Measurements from ENCODE around the gene ST8SIA2. TPM values are rescaled to one million over a fixed set of nuclear protein-coding genes. Genes with fewer than 3 reads are reported as not detected.

The ST8SIA2 gene
- total RNA-seq, 1 donor from 2014 or later: 13.6 TPM

DNA sequence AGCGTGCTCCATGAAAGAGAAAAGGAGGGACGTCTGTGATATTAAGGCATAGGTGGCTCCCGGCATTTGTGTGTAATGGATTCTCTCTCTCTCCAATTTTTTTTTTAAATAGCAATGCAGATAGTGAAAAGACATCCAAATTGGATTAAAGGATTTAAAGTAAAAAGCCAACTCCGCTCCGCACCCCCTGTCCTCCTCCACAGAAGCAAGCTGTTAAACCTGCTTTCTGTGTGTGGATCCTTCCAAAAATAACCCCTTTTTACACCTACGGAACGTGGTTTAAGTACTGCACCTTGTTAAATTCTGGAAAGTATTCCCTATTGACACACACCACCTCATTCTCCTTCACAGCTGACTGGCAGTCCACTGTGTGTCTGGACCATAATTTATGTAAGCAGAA is 61.6 kb downstream of the ST8SIA2 start:
- no peaks in the 10 kb centered on the region for H3K9me3 ChIP-seq (ENCODE audit: low read depth)
- peaks cover 6% of the 10 kb centered on the region for H4K20me1 ChIP-seq (ENCODE audit: low read depth)
- H3K36me3 Mint-ChIP-seq: peaks cover 56% of the 10 kb centered on the region
- no peaks in the 10 kb centered on the region for H3K36me3 ChIP-seq
- TF ChIP-seq EZH2phosphoT487 (IDR thresholded peaks at IDR 0.05) (no peak), EZH2 (IDR thresholded peaks at IDR 0.05) (no peak)
- TF ChIP-seq, protein P1, sequence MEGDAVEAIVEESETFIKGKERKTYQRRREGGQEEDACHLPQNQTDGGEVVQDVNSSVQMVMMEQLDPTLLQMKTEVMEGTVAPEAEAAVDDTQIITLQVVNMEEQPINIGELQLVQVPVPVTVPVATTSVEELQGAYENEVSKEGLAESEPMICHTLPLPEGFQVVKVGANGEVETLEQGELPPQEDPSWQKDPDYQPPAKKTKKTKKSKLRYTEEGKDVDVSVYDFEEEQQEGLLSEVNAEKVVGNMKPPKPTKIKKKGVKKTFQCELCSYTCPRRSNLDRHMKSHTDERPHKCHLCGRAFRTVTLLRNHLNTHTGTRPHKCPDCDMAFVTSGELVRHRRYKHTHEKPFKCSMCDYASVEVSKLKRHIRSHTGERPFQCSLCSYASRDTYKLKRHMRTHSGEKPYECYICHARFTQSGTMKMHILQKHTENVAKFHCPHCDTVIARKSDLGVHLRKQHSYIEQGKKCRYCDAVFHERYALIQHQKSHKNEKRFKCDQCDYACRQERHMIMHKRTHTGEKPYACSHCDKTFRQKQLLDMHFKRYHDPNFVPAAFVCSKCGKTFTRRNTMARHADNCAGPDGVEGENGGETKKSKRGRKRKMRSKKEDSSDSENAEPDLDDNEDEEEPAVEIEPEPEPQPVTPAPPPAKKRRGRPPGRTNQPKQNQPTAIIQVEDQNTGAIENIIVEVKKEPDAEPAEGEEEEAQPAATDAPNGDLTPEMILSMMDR (IDR thresholded peaks at IDR 0.05): no peak
- no peaks in the 10 kb centered on the region for H3F3A ChIP-seq (ENCODE audit: low read depth)
- no peak overlapping the region for H3K9ac ChIP-seq
- no peak overlapping the region for H3K27ac ChIP-seq
- no peaks in the 10 kb centered on the region for H3K9me3 Mint-ChIP-seq
- H3K27me3 Mint-ChIP-seq (ENCODE audit: insufficient read depth, low read depth): peaks cover 6% of the 10 kb centered on the region
- peaks cover 22% of the 10 kb centered on the region for H3K4me1 ChIP-seq
- no peak overlapping the region for H2AFZ ChIP-seq (replicated peaks)
- no peaks in the 10 kb centered on the region for H3K27me3 ChIP-seq
- peaks cover 7% of the 10 kb centered on the region for H3K4me1 Mint-ChIP-seq
- peak; percentile 21 for DNase-seq (ENCODE audit: low spot score)
- no peak overlapping the region for H3K4me3 Mint-ChIP-seq
- no peaks in the 10 kb centered on the region for H3K79me2 ChIP-seq (ENCODE audit: low read depth)
- no peak overlapping the region for H3K27ac Mint-ChIP-seq
- no peak overlapping the region for H3K4me3 ChIP-seq
- peak overlapping the region; percentile 3 for H3K4me2 ChIP-seq

GRCh38 chr15:92457471-92458041 is 63.9 kb downstream of the ST8SIA2 start:
- Histone ChIP-seq H4K20me1 (ENCODE audit: low read depth) (peaks cover 6% of the 10 kb centered on the region), H3K4me1 (peaks cover 22% of the 10 kb centered on the region), H3K27me3 (no peaks in the 10 kb centered on the region), H3K36me3 (no peaks in the 10 kb centered on the region), H3F3A (ENCODE audit: low read depth) (no peaks in the 10 kb centered on the region), H3K79me2 (ENCODE audit: low read depth) (no peaks in the 10 kb centered on the region), H3K9me3 (ENCODE audit: low read depth) (no peaks in the 10 kb centered on the region), H3K9ac (no peak overlapping the region), H3K4me2 (no peak overlapping the region), H3K27ac (no peak overlapping the region), H3K4me3 (no peak overlapping the region), H2AFZ (replicated peaks) (no peak overlapping the region)
- no peak for DNase-seq (ENCODE audit: low spot score)
- peaks cover 7% of the 10 kb centered on the region for H3K4me1 Mint-ChIP-seq
- H3K27me3 Mint-ChIP-seq (ENCODE audit: insufficient read depth, low read depth): peaks cover 2% of the 10 kb centered on the region
- H3K36me3 Mint-ChIP-seq: peaks cover 51% of the 10 kb centered on the region
- no peak for TF ChIP-seq EZH2 (IDR thresholded peaks at IDR 0.05)
- TF ChIP-seq, protein P1 (IDR thresholded peaks at IDR 0.05): no peak
- no peak for TF ChIP-seq EZH2phosphoT487 (IDR thresholded peaks at IDR 0.05)
- no peak overlapping the region for H3K27ac Mint-ChIP-seq
- H3K4me3 Mint-ChIP-seq: no peak overlapping the region
- no peaks in the 10 kb centered on the region for H3K9me3 Mint-ChIP-seq

DNA sequence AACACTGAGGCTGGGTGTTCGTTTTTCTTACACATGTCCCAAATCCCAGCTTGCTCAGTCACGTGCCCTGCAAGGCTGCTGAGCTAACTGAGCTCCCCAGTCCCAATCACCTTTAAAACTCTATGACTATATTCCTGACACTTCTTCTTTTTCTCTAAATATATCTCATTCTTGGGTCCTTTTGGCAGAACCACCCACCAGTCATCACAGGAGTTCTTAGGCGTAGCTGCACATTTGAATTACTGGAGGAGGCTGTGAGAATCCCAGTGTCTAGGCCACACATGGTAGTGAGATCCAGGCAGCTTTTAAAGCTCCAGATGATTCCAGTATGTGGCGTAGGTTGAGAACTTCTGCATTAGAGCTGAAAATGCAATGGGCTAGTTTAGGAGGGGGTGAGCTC is 66.3 kb downstream of the ST8SIA2 start:
- H3K79me2 ChIP-seq (ENCODE audit: low read depth): no peaks in the 10 kb centered on the region
- Mint-ChIP-seq H3K27me3 (ENCODE audit: insufficient read depth, low read depth) (peaks cover 2% of the 10 kb centered on the region), H3K4me1 (peaks cover 5% of the 10 kb centered on the region), H3K36me3 (peaks cover 54% of the 10 kb centered on the region), H3K9me3 (no peaks in the 10 kb centered on the region), H3K4me3 (no peak overlapping the region), H3K27ac (no peak overlapping the region)
- H3K9me3 ChIP-seq (ENCODE audit: low read depth): no peaks in the 10 kb centered on the region
- no peak overlapping the region for H3K4me3 ChIP-seq
- H3K4me2 ChIP-seq: no peak overlapping the region
- peaks cover 5% of the 10 kb centered on the region for H3K4me1 ChIP-seq
- no peak for DNase-seq (ENCODE audit: low spot score)
- peaks cover 2% of the 10 kb centered on the region for H4K20me1 ChIP-seq (ENCODE audit: low read depth)
- no peaks in the 10 kb centered on the region for H3K36me3 ChIP-seq
- H2AFZ ChIP-seq (replicated peaks): no peak overlapping the region
- H3K27ac ChIP-seq: no peak overlapping the region
- H3K27me3 ChIP-seq: no peaks in the 10 kb centered on the region
- no peak for TF ChIP-seq EZH2phosphoT487 (IDR thresholded peaks at IDR 0.05)
- TF ChIP-seq EZH2 (IDR thresholded peaks at IDR 0.05): no peak
- TF ChIP-seq, protein P1 (IDR thresholded peaks at IDR 0.05): no peak
- no peaks in the 10 kb centered on the region for H3F3A ChIP-seq (ENCODE audit: low read depth)
- no peak overlapping the region for H3K9ac ChIP-seq

Measured in neural progenitor cell (in vitro differentiated cells).